ENCODE results near the gene DIPK1B. TPM values are rescaled to one million over a fixed set of nuclear protein-coding genes. Genes with fewer than 3 reads are reported as not detected.

Gene DIPK1B
- total and polyA plus RNA-seq, 2 donors (not counting 3 experiments of a cell fraction or from before 2014, with no cell fraction given), result 253 to 441 TPM

- Histone ChIP-seq H3K4me3 (replicated peaks in 1 of 3; ENCODE audit: insufficient read depth in 1 of 3, low read depth in 1 of 3, low read length in 3 of 3) (no peak overlapping the region), H3K9me3 (replicated peaks; ENCODE audit: control insufficient read depth, insufficient read depth, low read length) (no peaks in the 10 kb centered on the region), H3K4me1 (ENCODE audit: control insufficient read depth, extremely low read depth, insufficient read depth, low read length) (no peaks in the 10 kb centered on the region), H3K27me3 (ENCODE audit: control insufficient read depth in 2 of 2, insufficient read depth in 2 of 2, low read length in 2 of 2) (no peaks in the 10 kb centered on the region), H4K20me1 (replicated peaks; ENCODE audit: control insufficient read depth, extremely low read depth, insufficient read depth, low read length) (no peaks in the 10 kb centered on the region), H3K4me2 (ENCODE audit: insufficient read depth, low read length) (no peak overlapping the region), H2AFZ (ENCODE audit: low read depth, low read length) (no peak overlapping the region), H3K79me2 (ENCODE audit: control insufficient read depth, insufficient read depth, low read length) (no peaks in the 10 kb centered on the region), H3K36me3 (ENCODE audit: control insufficient read depth in 2 of 2, extremely low read depth in 1 of 2, insufficient read depth in 2 of 2, low read length in 2 of 2) (no peaks in the 10 kb centered on the region), H3K9ac (replicated peaks; ENCODE audit: extremely low read depth, insufficient read depth, low read length) (no peak overlapping the region), H3K9me1 (replicated peaks; ENCODE audit: control insufficient read depth, extremely low read depth, insufficient read depth, low read length) (no peaks in the 10 kb centered on the region), H3K27ac (ENCODE audit: insufficient read depth, low read depth, low read length) (no peak overlapping the region)
- FAIRE-seq (no peak), DNase-seq (ENCODE audit: low read depth, low spot score) (no peak)
- CTCF ChIA-PET, result interaction anchor here (1.2 to 1.4 kb wide), 3 partner anchors 11 to 30 kb away, joined by 3 to 10 read pairs (median 5); no protein-coding TSS in a partner anchor
- intact Hi-C loops (cut with micrococcal nuclease), result no loop called here
- no peak for TF ChIP-seq MYC (IDR thresholded peaks at IDR 0.05; ENCODE audit: low read depth, low read length)
- no peak for TF ChIP-seq POLR2A (IDR thresholded peaks at IDR 0.05; ENCODE audit: low read depth, low read length)
- TF ChIP-seq JUN (IDR thresholded peaks at IDR 0.05; ENCODE audit: borderline replicate concordance, insufficient read depth, insufficient read length, low read depth), result no peak
- TF ChIP-seq MAX (IDR thresholded peaks at IDR 0.05; ENCODE audit: insufficient read depth, insufficient read length), result no peak
- TF ChIP-seq POLR2AphosphoS5 (IDR thresholded peaks at IDR 0.05; ENCODE audit: insufficient read depth, low read depth, low read length), result no peak
- no peak for TF ChIP-seq GATA2 (IDR thresholded peaks at IDR 0.05; ENCODE audit: insufficient read depth, insufficient read length, low read depth, low read length)
- TF ChIP-seq FOS (IDR thresholded peaks at IDR 0.05; ENCODE audit: borderline replicate concordance, insufficient read depth, low read length), result no peak
- no peak for TF ChIP-seq EZH2 (IDR thresholded peaks at IDR 0.05; ENCODE audit: borderline replicate concordance, low read depth, low read length, severe bottlenecking)
- TF ChIP-seq CTCF (IDR thresholded peaks at IDR 0.05; ENCODE audit: extremely low read depth in 1 of 2, insufficient read depth in 1 of 2, low read depth in 1 of 2, low read length in 2 of 2), result no peak
- dilution Hi-C loops (cut with MboI; ENCODE audit: extremely low pct_ligation_motif_present, low sequenced_read_pairs), result no loop called here
- no TSS peak for BruUV-seq (replicated peaks)
- POLR2A ChIA-PET, result no interaction called here
Observed at GRCh38 chr9:136757751-136758140, 45.4 kb downstream of the DIPK1B start.
